ENCODE results near the gene ADAMTSL1. TPM values are rescaled to one million over a fixed set of nuclear protein-coding genes. Genes with fewer than 3 reads are reported as not detected.

The ADAMTSL1 gene
- total and polyA plus RNA-seq, 2 donors from 2014 or later = 3.0 to 27.3 TPM

- H3K27ac ChIP-seq (ENCODE audit: low read depth in 2 of 2, low read length in 2 of 2) = no peak overlapping the region
- no peaks in the 10 kb centered on the region for H3K9me3 ChIP-seq (ENCODE audit: control insufficient read depth in 2 of 3, insufficient read depth in 1 of 3, low read length in 3 of 3)
- intact Hi-C loops (cut with DNase I) = no loop called here
- FAIRE-seq = no peak
- no peaks in the 10 kb centered on the region for H3K36me3 ChIP-seq (ENCODE audit: control insufficient read depth in 2 of 3, insufficient read depth in 3 of 3, low read length in 3 of 3)
- peaks cover 0 to 4% (median 3%) of the 10 kb centered on the region in 3 donors for H3K4me1 ChIP-seq (ENCODE audit: control insufficient read depth in 2 of 3, insufficient read depth in 2 of 3, low read depth in 1 of 3, low read length in 3 of 3)
- no peak for TF ChIP-seq CTCF (IDR thresholded peaks at IDR 0.05; ENCODE audit: borderline replicate concordance, extremely low read depth, insufficient read depth)
- H3K4me3 ChIP-seq (ENCODE audit: low read length in 3 of 3) = no peak overlapping the region
- no peaks in the 10 kb centered on the region for H3K27me3 ChIP-seq (ENCODE audit: control insufficient read depth, insufficient read depth, low read length)
- H3K9ac ChIP-seq (ENCODE audit: low read length in 3 of 3) = no peak overlapping the region
- no peak for DNase-seq
Observed at GRCh38 chr9:18825656-18826170, 351.8 kb downstream of the ADAMTSL1 start.

- FAIRE-seq (no peak), DNase-seq (no peak)
- peaks cover 0 to 4% (median 3%) of the 10 kb centered on the region in 3 donors for H3K4me1 ChIP-seq (ENCODE audit: control insufficient read depth in 2 of 3, insufficient read depth in 2 of 3, low read depth in 1 of 3, low read length in 3 of 3)
- no peak for TF ChIP-seq CTCF (IDR thresholded peaks at IDR 0.05; ENCODE audit: borderline replicate concordance, extremely low read depth, insufficient read depth)
- H3K9me3 ChIP-seq (ENCODE audit: control insufficient read depth in 2 of 3, insufficient read depth in 1 of 3, low read length in 3 of 3) = no peaks in the 10 kb centered on the region
- intact Hi-C loops (cut with DNase I) = no loop called here
- H3K9ac ChIP-seq (ENCODE audit: low read length in 3 of 3) = no peak overlapping the region
- no peaks in the 10 kb centered on the region for H3K27me3 ChIP-seq (ENCODE audit: control insufficient read depth, insufficient read depth, low read length)
- H3K36me3 ChIP-seq (ENCODE audit: control insufficient read depth in 2 of 3, insufficient read depth in 3 of 3, low read length in 3 of 3) = no peaks in the 10 kb centered on the region
- H3K27ac ChIP-seq (ENCODE audit: low read depth in 2 of 2, low read length in 2 of 2) = no peak overlapping the region
- no peak overlapping the region for H3K4me3 ChIP-seq (ENCODE audit: low read length in 3 of 3)
Observed at GRCh38 chr9:18826248-18826647, 352.3 kb downstream of the ADAMTSL1 start.

GRCh38 chr9:18829066-18829465 is 355.1 kb downstream of the ADAMTSL1 start:
- intact Hi-C loops (cut with DNase I) = no loop called here
- DNase-seq (no peak), FAIRE-seq (no peak)
- no peak for TF ChIP-seq CTCF (IDR thresholded peaks at IDR 0.05; ENCODE audit: borderline replicate concordance, extremely low read depth, insufficient read depth)
- no peaks in the 10 kb centered on the region for H3K36me3 ChIP-seq (ENCODE audit: control insufficient read depth in 2 of 3, insufficient read depth in 3 of 3, low read length in 3 of 3)
- H3K27ac ChIP-seq (ENCODE audit: low read depth in 2 of 2, low read length in 2 of 2) = no peak overlapping the region
- no peaks in the 10 kb centered on the region for H3K9me3 ChIP-seq (ENCODE audit: control insufficient read depth in 2 of 3, insufficient read depth in 1 of 3, low read length in 3 of 3)
- H3K27me3 ChIP-seq (ENCODE audit: control insufficient read depth, insufficient read depth, low read length) = no peaks in the 10 kb centered on the region
- H3K9ac ChIP-seq (ENCODE audit: low read length in 3 of 3) = no peak overlapping the region
- H3K4me1 ChIP-seq (ENCODE audit: control insufficient read depth in 2 of 3, insufficient read depth in 2 of 3, low read depth in 1 of 3, low read length in 3 of 3) = peaks cover 0 to 4% (median 3%) of the 10 kb centered on the region in 3 donors
- no peak overlapping the region for H3K4me3 ChIP-seq (ENCODE audit: low read length in 3 of 3)

- no peak for TF ChIP-seq CTCF (IDR thresholded peaks at IDR 0.05; ENCODE audit: borderline replicate concordance, extremely low read depth, insufficient read depth)
- Histone ChIP-seq H3K27ac (ENCODE audit: low read depth in 2 of 2, low read length in 2 of 2) (no peak overlapping the region), H3K4me1 (ENCODE audit: control insufficient read depth in 2 of 3, insufficient read depth in 2 of 3, low read depth in 1 of 3, low read length in 3 of 3) (peaks cover 0 to 3% (median 3%) of the 10 kb centered on the region in 3 donors), H3K27me3 (ENCODE audit: control insufficient read depth, insufficient read depth, low read length) (no peaks in the 10 kb centered on the region), H3K9me3 (ENCODE audit: control insufficient read depth in 2 of 3, insufficient read depth in 1 of 3, low read length in 3 of 3) (no peaks in the 10 kb centered on the region), H3K4me3 (ENCODE audit: low read length in 3 of 3) (no peak overlapping the region), H3K36me3 (ENCODE audit: control insufficient read depth in 2 of 3, insufficient read depth in 3 of 3, low read length in 3 of 3) (no peaks in the 10 kb centered on the region), H3K9ac (ENCODE audit: low read length in 3 of 3) (no peak overlapping the region)
- intact Hi-C loops (cut with DNase I) = no loop called here
- peak in 1 of 5 donors; percentile 54 for DNase-seq
- no peak for FAIRE-seq
Observed at GRCh38 chr9:18829873-18830272, 355.9 kb downstream of the ADAMTSL1 start.
